ENCODE results near the gene SLC25A28. TPM values are rescaled to one million over a fixed set of nuclear protein-coding genes. Genes with fewer than 3 reads are reported as not detected.

The SLC25A28 gene
- polyA plus RNA-seq, 4 donors = 31.8 to 49.3 (median 41.0) TPM

- no peak for DNase-seq (ENCODE audit: low read depth in 4 of 4, low spot score in 2 of 4)
These were observed 25.0 kb downstream of the SLC25A28 start for GRCh38 chr10:99595236-99595635.

DNA sequence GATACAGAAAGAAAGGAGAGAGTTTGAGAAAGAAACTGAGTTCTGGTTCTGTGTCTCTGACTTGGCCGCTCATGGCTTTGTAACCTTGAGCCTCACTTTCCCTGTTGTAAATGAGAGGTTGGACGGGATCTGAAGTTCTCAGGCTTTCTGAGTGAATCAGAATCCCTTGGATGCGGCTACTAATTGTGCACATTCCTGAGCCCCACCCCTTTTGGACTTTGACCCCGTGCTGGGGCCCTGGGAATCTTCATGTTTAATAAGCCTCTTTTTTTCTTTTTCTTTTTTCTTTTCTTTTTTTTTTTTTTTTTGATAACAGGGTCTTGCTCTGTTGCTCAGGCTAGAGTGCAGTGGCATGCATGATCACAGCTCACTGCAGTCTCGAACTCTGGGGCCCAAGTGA, 26.9 kb downstream of the SLC25A28 start:
- no peak for DNase-seq (ENCODE audit: low read depth in 4 of 4, low spot score in 2 of 4)

GRCh38 chr10:99590799-99591198, 29.4 kb downstream of the SLC25A28 start:
- DNase-seq (ENCODE audit: low read depth in 4 of 4, low spot score in 2 of 4) = no peak

DNA sequence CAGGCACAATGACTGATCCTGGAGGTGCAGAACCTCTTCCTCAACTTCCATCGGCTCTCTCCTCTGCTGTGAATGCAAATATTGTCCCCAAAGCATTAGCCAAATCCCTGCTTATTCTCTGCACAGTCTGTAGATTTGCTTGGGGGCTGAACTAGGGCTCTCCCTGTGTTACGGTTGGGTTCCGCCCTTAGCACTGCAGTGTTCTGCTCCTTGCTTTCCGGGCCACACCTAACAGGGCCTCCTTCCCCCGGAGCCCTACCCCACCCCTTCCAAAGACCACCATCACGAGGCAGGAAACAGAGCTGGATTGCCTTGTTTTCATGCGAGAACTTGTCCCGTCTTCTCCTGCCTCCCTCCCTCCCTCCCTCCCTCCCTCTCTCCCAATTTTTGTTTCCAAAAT, 36.6 kb downstream of the SLC25A28 start:
- DNase-seq (ENCODE audit: low read depth in 4 of 4, low spot score in 2 of 4) = no peak

GRCh38 chr10:99582255-99582770, 37.9 kb downstream of the SLC25A28 start:
- DNase-seq (ENCODE audit: low read depth in 4 of 4, low spot score in 2 of 4) = no peak

DNA sequence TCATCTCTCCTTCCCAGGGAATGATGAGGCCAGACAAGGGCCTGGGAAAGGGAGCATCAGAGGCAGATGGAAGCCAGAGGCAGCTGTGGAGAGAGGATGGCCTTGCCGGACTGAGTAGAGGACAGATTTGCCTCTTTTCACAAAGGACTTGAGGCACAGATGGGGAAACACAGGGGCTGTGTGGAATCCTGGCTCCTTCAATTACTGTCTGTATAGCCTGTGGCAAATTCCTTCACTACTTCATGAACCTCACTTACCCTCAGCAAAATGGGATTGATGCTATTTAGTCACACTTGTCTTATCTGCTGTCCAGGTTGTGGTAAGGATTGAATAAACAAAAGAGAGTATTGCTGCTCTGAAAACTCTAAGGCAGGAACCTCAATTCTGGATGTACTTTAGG, 40.3 kb downstream of the SLC25A28 start:
- DNase-seq (ENCODE audit: low read depth in 4 of 4, low spot score in 2 of 4) = no peak

GRCh38 chr10:99573790-99574189, 46.4 kb downstream of the SLC25A28 start:
- DNase-seq (ENCODE audit: low read depth in 4 of 4, low spot score in 2 of 4) = no peak

DNA sequence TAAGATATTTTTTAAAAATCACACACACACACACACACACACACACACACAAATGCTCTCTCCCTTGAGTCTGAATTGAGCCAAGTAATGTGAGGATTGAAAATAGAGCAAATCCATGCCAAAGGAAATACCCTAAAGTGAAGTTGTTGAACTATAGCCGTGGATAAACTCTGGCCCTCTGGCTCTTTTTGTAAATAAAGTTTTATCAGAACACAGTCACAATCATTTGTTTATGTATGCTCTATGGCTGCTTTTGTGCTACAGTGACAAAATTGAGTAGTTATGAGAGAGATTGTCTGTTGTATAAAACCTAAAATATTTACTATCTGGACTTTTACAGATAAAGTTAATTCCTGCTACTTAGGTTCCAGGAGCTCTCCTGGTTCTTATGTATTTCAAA, 48.4 kb downstream of the SLC25A28 start:
- DNase-seq (ENCODE audit: low read depth in 4 of 4, low spot score in 2 of 4) = no peak

- DNase-seq (ENCODE audit: low read depth in 4 of 4, low spot score in 2 of 4) = no peak
These were observed 50.3 kb downstream of the SLC25A28 start for GRCh38 chr10:99569961-99570360.

DNA sequence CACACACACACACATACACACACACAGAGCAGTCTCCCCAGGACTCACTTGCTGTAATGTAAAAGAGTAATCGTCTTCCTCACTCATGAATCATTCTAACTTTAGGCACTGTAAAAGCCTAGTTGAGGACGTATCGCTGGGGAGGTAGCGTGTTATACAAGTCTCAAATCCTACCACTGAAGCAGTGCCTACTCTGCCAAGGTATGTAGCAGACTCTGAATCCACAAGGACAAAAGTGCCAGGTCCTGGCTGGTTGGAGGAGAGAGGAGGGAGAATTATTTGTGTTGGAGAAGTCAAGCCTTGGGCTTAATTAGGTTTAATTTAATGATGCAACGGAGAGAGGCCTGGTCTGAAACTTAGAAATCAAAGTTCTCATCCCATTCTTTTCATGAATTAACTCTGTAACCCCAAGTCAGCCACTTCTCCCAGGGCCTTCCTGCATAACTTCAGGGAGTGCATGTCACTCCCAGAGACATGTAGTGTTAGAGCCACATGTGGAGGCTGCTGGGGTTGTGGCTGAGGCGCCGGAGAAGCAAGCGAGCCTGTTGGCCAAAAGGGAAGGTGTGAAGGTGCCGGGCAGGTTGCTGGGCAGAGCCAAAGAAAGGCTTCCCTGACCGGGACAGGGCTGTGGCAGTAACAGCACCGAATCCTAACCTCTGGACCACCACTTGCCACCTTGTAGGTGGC, 50.8 kb downstream of the SLC25A28 start:
- no peak for DNase-seq (ENCODE audit: low read depth in 4 of 4, low spot score in 2 of 4)

GRCh38 chr10:99565166-99565565, 55.1 kb downstream of the SLC25A28 start:
- DNase-seq (ENCODE audit: low read depth in 4 of 4, low spot score in 2 of 4) = no peak

DNA sequence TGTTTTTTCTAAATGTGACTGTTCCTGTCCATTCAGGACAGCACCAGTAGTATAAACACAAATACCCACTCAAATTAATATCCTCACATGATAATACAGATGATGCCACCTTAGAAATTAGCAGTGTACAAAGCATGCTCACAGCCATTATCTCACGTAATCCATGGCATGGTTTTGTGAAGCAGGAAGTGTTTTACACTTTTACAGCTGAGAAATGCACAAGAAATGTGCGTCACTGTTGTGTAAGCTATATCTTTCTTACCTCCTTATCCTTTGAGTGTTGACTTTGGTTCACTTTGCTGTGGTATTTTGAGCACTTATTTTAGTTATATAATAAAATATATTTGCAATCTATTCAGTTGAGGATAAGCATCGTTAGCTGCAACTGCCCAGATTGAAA, 55.9 kb downstream of the SLC25A28 start:
- DNase-seq (ENCODE audit: low read depth in 4 of 4, low spot score in 2 of 4) = no peak

DNA sequence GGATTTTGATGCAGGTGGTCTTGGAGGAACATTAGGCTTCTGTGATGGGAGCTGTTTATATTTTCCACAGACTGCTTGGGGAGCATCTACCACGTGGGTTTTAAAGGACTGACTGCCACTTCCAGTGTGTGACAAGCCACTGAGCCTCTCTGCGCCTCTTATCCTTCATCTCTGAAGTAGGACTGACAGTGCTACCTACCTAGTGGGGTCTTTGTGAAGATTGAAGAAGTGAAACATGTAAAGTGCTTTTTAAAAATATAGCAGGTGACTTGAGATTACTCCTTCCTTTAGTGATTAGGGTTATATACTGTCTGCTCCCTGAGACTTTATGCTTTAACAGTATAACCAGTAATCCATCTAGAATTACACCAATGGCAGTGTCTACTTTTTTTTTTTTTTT, 57.6 kb downstream of the SLC25A28 start:
- DNase-seq (ENCODE audit: low read depth in 4 of 4, low spot score in 2 of 4) = no peak

Other genes starting within 250 kb of the SLC25A28 start
- gene GOT1, start 189.8 kb downstream of the SLC25A28 start, polyA plus RNA-seq (ENCODE audit: insufficient read length in 4 of 4) = 10 to 100 TPM; 73.5 to 92.3 (median 84.3) TPM
- gene NKX2-3, start 87.5 kb downstream of the SLC25A28 start, polyA plus RNA-seq (ENCODE audit: insufficient read length in 4 of 4) = not detected
- 10 to 100 TPM; 18.0 to 23.1 (median 19.9) TPM for gene ENTPD7, start 39.1 kb upstream of the SLC25A28 start, polyA plus RNA-seq (ENCODE audit: insufficient read length in 4 of 4)
- gene COX15, start 111.7 kb upstream of the SLC25A28 start, polyA plus RNA-seq (ENCODE audit: insufficient read length in 4 of 4) = 10 to 100 TPM; 39.7 to 68.6 (median 50.2) TPM
- 10 to 100 TPM; 24.1 to 28.6 (median 25.2) TPM for gene CUTC, start 111.8 kb upstream of the SLC25A28 start, polyA plus RNA-seq (ENCODE audit: insufficient read length in 4 of 4)
- 10 to 100 TPM in 2 of 4 donors, 1 to 10 TPM in 2; 4.9 to 13.0 (median 10.5) TPM for gene ABCC2, start 162.2 kb upstream of the SLC25A28 start, polyA plus RNA-seq (ENCODE audit: insufficient read length in 4 of 4)

Measured in left renal cortex interstitium (tissue), 4 donors.